ENCODE results near the gene PRTN3.

DNA sequence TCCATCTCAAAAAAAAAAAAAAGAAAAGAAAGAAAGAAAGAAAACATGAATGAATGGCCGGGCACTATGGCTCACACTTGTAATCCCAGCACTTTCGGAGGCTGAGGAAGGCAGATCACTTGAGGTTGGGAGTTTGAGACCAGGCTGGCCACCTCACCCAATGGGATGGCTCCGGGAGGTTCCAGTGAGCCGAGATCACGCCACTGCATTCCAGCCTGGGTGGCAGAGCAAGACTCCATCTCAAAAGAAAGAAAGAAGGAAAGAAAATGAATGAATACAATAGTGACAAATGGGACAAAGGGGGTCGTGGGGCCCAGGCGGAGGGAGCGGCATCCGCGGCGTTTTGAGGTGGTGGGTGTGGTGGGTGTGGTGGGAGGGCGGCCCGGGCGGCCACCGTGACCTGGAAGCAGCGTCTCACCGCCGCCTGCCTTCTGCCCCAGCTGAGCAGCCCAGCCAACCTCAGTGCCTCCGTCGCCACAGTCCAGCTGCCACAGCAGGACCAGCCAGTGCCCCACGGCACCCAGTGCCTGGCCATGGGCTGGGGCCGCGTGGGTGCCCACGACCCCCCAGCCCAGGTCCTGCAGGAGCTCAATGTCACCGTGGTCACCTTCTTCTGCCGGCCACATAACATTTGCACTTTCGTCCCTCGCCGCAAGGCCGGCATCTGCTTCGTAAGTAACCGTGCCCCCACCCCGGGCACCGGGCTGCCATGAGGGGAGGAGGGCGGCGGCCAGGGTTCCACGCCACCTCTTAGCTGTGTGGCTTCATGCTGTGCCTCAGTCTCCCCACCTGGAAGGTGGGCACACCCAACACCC is 5.1 kb downstream of the PRTN3 start:
- TF ChIP-seq POLR2A (IDR thresholded peaks at IDR 0.05) = no peak
- TF ChIP-seq, protein P1, sequence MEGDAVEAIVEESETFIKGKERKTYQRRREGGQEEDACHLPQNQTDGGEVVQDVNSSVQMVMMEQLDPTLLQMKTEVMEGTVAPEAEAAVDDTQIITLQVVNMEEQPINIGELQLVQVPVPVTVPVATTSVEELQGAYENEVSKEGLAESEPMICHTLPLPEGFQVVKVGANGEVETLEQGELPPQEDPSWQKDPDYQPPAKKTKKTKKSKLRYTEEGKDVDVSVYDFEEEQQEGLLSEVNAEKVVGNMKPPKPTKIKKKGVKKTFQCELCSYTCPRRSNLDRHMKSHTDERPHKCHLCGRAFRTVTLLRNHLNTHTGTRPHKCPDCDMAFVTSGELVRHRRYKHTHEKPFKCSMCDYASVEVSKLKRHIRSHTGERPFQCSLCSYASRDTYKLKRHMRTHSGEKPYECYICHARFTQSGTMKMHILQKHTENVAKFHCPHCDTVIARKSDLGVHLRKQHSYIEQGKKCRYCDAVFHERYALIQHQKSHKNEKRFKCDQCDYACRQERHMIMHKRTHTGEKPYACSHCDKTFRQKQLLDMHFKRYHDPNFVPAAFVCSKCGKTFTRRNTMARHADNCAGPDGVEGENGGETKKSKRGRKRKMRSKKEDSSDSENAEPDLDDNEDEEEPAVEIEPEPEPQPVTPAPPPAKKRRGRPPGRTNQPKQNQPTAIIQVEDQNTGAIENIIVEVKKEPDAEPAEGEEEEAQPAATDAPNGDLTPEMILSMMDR (IDR thresholded peaks at IDR 0.05) = no peak

Measured in upper lobe of left lung (tissue), 4 donors.